Ishikawa (cell line): ENCODE measurements around the gene HMCN1.

Experiments
- CEBPB ChIP-seq: IDR thresholded peaks from 2 replicates; pipeline ENCODE4 v1.6.1; 2012
- CREB1 ChIP-seq: IDR thresholded peaks from 2 replicates; pipeline ENCODE4 v1.6.1; 2012; ENCODE audit warnings: low read depth
- EGR1 ChIP-seq: IDR thresholded peaks from 2 replicates; pipeline ENCODE4 v1.6.1; 2012
- EP300 ChIP-seq: IDR thresholded peaks from 2 replicates; pipeline ENCODE4 v1.6.1; 2012; ENCODE audit warnings: borderline replicate concordance
- FOXM1 ChIP-seq: IDR thresholded peaks from 2 replicates; pipeline ENCODE4 v1.6.1; 2012; ENCODE audit warnings: low read depth, borderline replicate concordance
- NFIC ChIP-seq: IDR thresholded peaks from 2 replicates; pipeline ENCODE4 v1.6.1; 2012
- RAD21 ChIP-seq: IDR thresholded peaks from 2 replicates; pipeline ENCODE4 v1.6.1; 2012; ENCODE audit warnings: low read depth
- TAF1 ChIP-seq: IDR thresholded peaks from 2 replicates; pipeline ENCODE4 v1.6.1; 2012; ENCODE audit warnings: low read depth, mild to moderate bottlenecking
- TCF12 ChIP-seq: IDR thresholded peaks from 2 replicates; pipeline ENCODE4 v1.6.1; 2012; ENCODE audit warnings: low read depth
- TEAD4 ChIP-seq: IDR thresholded peaks from 2 replicates; pipeline ENCODE4 v1.6.1; 2012
- YY1 ChIP-seq: IDR thresholded peaks from 2 replicates; pipeline ENCODE4 v1.6.1; 2012; ENCODE audit warnings: low read depth
- ZBTB7A ChIP-seq: IDR thresholded peaks from 2 replicates; pipeline ENCODE4 v1.6.1; 2012; ENCODE audit warnings: low read depth
- TF ChIP-seq, protein P1 (sequence below): IDR thresholded peaks from 2 replicates; pipeline ENCODE4 v1.6.1; 2012
- TF ChIP-seq, protein P2 (sequence below): IDR thresholded peaks from 2 replicates; pipeline ENCODE4 v1.6.1; 2012
- TF ChIP-seq, protein P3 (sequence below): IDR thresholded peaks from 2 replicates; pipeline ENCODE4 v1.6.1; 2012; ENCODE audit warnings: low read depth, mild to moderate bottlenecking

HMCN1 gene

DNA sequence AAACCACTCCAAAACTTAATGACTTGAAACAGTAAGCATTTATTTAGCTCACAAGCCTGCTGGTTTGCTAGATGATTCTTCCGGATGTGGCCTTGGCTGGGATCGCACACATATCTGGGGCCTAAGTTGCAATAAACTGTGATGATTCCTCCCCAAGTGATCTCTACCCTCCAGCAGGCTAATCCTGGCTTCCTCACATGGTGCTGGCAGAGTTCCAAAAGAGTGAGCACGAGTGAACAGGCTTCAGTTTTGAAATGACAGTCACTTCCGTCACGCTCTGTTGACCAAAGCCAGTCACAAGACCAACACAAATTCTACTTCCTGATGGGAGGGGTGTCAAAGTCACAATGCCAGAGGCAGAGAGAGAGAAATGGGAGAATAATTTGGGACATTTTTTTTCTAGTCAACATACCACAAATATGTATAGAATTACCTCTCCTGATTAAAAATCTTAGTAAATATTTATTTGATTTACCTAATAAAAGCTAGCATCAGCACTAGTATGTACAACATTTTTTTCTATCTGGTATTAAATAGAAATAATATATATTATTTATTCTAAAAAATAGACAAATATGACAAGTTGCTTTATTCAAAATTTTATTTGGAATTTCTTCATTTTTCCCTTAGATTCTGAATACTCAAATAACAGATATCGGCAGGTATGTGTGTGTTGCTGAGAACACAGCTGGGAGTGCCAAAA, 348.2 kb downstream of the HMCN1 start:
- TF ChIP-seq EP300: no peak
- no peak for TF ChIP-seq RAD21
- TF ChIP-seq, protein P1, sequence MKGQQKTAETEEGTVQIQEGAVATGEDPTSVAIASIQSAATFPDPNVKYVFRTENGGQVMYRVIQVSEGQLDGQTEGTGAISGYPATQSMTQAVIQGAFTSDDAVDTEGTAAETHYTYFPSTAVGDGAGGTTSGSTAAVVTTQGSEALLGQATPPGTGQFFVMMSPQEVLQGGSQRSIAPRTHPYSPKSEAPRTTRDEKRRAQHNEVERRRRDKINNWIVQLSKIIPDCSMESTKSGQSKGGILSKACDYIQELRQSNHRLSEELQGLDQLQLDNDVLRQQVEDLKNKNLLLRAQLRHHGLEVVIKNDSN: peak; percentile 38; the same call in 1 of the 2 replicates
- TF ChIP-seq YY1: no peak
- TF ChIP-seq TAF1: no peak
- peak; percentile 70 for TF ChIP-seq NFIC
- no peak for TF ChIP-seq FOXM1
- no peak for TF ChIP-seq TEAD4
- no peak for TF ChIP-seq EGR1
- TF ChIP-seq TCF12: no peak
- no peak for TF ChIP-seq ZBTB7A
- TF ChIP-seq CREB1: no peak
- TF ChIP-seq, protein P2, sequence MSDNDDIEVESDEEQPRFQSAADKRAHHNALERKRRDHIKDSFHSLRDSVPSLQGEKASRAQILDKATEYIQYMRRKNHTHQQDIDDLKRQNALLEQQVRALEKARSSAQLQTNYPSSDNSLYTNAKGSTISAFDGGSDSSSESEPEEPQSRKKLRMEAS: peak; percentile 33; the same call in 1 of the 2 replicates
- TF ChIP-seq, protein P3, sequence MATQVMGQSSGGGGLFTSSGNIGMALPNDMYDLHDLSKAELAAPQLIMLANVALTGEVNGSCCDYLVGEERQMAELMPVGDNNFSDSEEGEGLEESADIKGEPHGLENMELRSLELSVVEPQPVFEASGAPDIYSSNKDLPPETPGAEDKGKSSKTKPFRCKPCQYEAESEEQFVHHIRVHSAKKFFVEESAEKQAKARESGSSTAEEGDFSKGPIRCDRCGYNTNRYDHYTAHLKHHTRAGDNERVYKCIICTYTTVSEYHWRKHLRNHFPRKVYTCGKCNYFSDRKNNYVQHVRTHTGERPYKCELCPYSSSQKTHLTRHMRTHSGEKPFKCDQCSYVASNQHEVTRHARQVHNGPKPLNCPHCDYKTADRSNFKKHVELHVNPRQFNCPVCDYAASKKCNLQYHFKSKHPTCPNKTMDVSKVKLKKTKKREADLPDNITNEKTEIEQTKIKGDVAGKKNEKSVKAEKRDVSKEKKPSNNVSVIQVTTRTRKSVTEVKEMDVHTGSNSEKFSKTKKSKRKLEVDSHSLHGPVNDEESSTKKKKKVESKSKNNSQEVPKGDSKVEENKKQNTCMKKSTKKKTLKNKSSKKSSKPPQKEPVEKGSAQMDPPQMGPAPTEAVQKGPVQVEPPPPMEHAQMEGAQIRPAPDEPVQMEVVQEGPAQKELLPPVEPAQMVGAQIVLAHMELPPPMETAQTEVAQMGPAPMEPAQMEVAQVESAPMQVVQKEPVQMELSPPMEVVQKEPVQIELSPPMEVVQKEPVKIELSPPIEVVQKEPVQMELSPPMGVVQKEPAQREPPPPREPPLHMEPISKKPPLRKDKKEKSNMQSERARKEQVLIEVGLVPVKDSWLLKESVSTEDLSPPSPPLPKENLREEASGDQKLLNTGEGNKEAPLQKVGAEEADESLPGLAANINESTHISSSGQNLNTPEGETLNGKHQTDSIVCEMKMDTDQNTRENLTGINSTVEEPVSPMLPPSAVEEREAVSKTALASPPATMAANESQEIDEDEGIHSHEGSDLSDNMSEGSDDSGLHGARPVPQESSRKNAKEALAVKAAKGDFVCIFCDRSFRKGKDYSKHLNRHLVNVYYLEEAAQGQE: no peak
- TF ChIP-seq CEBPB: no peak

DNA sequence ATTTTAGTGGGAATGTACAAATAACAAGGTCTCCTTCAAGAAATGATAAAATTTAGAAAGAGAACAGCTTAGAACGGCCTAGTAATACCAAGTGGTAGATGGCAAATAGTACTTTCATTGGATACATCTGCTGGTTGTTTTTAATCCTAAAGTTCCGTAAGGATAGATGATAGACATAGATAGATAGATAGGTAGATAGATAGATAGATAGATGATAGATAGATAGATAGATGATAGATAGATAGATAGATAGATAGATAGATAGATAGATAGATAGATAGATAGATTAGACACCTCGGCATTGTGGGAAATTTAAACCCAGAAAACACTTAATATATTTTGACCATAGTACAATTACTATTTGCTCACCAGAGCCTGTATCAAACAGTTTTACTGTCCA, 352.4 kb downstream of the HMCN1 start:
- TF ChIP-seq ZBTB7A: no peak
- TF ChIP-seq, protein P2: no peak
- no peak for TF ChIP-seq TCF12
- no peak for TF ChIP-seq TEAD4
- no peak for TF ChIP-seq FOXM1
- no peak for TF ChIP-seq CREB1
- TF ChIP-seq RAD21: no peak
- TF ChIP-seq, protein P1: no peak
- TF ChIP-seq YY1: no peak

DNA sequence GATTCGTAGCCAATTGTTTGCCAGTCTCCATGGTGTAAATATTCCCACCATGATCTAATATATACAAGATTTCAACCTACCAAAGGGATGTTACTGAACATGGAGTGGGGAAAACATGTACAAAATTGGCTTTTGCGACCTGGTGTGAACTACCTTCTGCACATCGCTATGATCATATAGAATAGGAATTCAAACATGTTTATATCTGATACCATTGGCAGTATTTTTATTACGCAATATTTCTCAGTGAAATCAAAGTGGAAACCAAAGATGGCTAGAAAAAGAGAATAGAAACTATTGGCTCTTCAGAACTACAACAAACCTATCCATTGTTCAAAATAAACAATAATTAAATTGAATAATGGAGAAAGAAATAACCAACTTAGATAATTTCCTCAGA, 355.7 kb downstream of the HMCN1 start:
- TF ChIP-seq CEBPB (0 out of 2 replicates have a peak, but pooled peaks have one; percentile 24), RAD21 (no peak), EP300 (no peak), TCF12 (no peak), ZBTB7A (no peak), NFIC (no peak)
- TF ChIP-seq, protein P1: no peak

DNA sequence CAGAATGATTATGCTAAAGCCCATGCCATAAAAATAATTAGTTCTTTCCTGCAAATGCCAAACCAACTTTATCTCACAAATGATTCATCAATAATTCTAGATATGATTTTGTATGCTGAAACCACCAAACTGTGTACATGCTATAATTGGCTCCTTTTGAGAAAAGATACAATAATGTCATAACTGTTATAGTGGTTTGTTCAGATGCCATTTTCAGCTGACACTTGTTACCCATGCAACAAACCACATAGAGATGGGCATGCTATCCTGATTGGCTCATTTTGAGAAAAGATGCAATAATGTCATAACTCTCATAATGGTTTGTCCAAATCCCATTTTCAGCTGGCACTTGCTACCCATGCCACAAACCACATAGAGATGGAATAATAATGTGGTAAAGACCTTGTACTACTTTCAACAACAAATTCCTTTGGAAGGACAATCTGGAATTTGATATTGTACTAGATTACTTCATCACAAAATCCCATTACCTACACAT, 357.1 kb downstream of the HMCN1 start:
- TF ChIP-seq EP300 (no peak), CREB1 (no peak), RAD21 (no peak), EGR1 (no peak), CEBPB (no peak), TCF12 (no peak), TAF1 (no peak), YY1 (no peak), NFIC (no peak), TEAD4 (no peak), ZBTB7A (no peak), FOXM1 (no peak)
- TF ChIP-seq, protein P3: no peak
- TF ChIP-seq, protein P2: no peak
- TF ChIP-seq, protein P1: no peak
